Measurements from ENCODE around the gene TAX1BP1. TPM values are rescaled to one million over a fixed set of nuclear protein-coding genes. Genes with fewer than 3 reads are reported as not detected.

Gene TAX1BP1
- total RNA-seq, 6 experiments from 2014 or later, result 39.2 to 63.8 (median 47.4) TPM

- Histone ChIP-seq H3K4me1 (peaks cover 0 to 18% (median 7%) of the 10 kb centered on the region in 4 donors), H3K9me3 (no peaks in the 10 kb centered on the region), H3K27ac (no peak overlapping the region), H3K4me3 (no peak overlapping the region), H3K36me3 (peaks cover 0 to 2% (median 0%) of the 10 kb centered on the region in 4 donors), H3K27me3 (no peaks in the 10 kb centered on the region)
- no peak for ATAC-seq
- TF ChIP-seq POLR2A (IDR thresholded peaks at IDR 0.05) (no peak), CTCF (IDR thresholded peaks at IDR 0.05) (no peak)
- intact Hi-C loops (cut with DNase I), result no loop called here
- DNase-seq, result no peak
Observed at GRCh38 chr7:27779873-27780272, 39.9 kb downstream of the TAX1BP1 start.

- no peak for TF ChIP-seq CTCF (IDR thresholded peaks at IDR 0.05)
- no peak for TF ChIP-seq POLR2A (IDR thresholded peaks at IDR 0.05)
- 93% methylated on average over 2 of the region's 2 CpGs for WGBS (ENCODE audit: insufficient coverage, low coverage, low lambda C conversion rate, missing lambda C conversion rate)
- ATAC-seq, result no peak
- Histone ChIP-seq H3K27ac (no peak overlapping the region), H3K9me3 (no peaks in the 10 kb centered on the region), H3K4me3 (no peak overlapping the region), H3K4me1 (peaks cover 0 to 18% (median 7%) of the 10 kb centered on the region in 4 donors), H3K36me3 (peaks cover 0 to 12% (median 5%) of the 10 kb centered on the region in 4 donors), H3K27me3 (no peaks in the 10 kb centered on the region)
- intact Hi-C loops (cut with DNase I), result no loop called here
- no peak for DNase-seq
Observed at GRCh38 chr7:27781188-27781587, 41.2 kb downstream of the TAX1BP1 start.

GRCh38 chr7:27782849-27783248, 42.9 kb downstream of the TAX1BP1 start:
- TF ChIP-seq CTCF (IDR thresholded peaks at IDR 0.05) (no peak), POLR2A (IDR thresholded peaks at IDR 0.05) (no peak)
- whole genome bisulfite sequencing (ENCODE audit: insufficient coverage, low coverage, low lambda C conversion rate, missing lambda C conversion rate), result 80% methylated on average over 2 of the region's 2 CpGs
- no peak for ATAC-seq
- DNase-seq, result no peak
- no peaks in the 10 kb centered on the region for H3K9me3 ChIP-seq
- H3K27me3 ChIP-seq, result no peaks in the 10 kb centered on the region
- H3K4me1 ChIP-seq, result peaks cover 0 to 10% (median 4%) of the 10 kb centered on the region in 4 donors
- H3K27ac ChIP-seq, result no peak overlapping the region
- intact Hi-C loops (cut with DNase I), result no loop called here
- no peak overlapping the region for H3K4me3 ChIP-seq
- H3K36me3 ChIP-seq, result peaks cover 0 to 20% (median 8%) of the 10 kb centered on the region in 4 donors

DNA sequence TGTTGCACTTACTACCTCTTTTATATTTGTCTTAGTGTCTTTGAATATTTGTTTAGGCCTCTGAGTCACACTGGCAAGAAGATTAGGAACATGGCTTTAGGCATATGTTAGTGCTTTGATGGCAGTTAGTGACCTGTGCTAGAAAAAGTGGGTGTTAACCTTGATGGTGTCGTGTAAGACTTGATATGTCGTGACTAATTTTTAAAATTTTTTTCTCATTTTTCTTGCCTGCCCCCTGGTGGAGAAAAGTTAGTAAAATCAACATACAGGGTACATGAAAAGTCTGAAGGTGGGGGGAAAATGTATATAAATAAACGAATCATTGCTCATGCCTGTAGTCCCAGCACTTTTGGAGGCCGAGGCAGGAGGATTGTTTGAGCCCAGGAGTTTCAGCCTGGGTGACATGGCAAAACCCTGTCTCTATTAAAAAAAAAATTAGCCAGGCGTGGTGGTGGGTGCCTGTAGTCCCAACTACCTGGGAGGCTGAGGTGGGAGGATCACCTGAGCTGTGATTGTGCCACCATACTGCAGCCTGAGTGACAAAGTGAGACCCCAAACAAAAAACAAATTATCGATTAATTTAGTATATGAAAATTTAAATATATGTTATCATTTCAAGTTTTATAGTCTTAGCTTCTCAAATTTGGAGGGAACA, 44.6 kb downstream of the TAX1BP1 start:
- no peak for DNase-seq

More for the DNA sequence above, 44.6 kb downstream of the TAX1BP1 start:
- Histone ChIP-seq H3K36me3 (peaks cover 0 to 28% (median 8%) of the 10 kb centered on the region in 4 donors), H3K4me3 (no peak overlapping the region), H3K27me3 (no peaks in the 10 kb centered on the region), H3K27ac (no peak overlapping the region), H3K4me1 (peaks cover 0 to 8% (median 4%) of the 10 kb centered on the region in 4 donors), H3K9me3 (no peaks in the 10 kb centered on the region)
- intact Hi-C loops (cut with DNase I), result no loop called here
- peak in 3 of 4 donors; percentile 28 to 91 (median 78) for ATAC-seq
- no peak for TF ChIP-seq POLR2A (IDR thresholded peaks at IDR 0.05)
- TF ChIP-seq CTCF (IDR thresholded peaks at IDR 0.05), result peak; percentile 38 to 56 (median 46)
- WGBS (ENCODE audit: insufficient coverage, low coverage, low lambda C conversion rate, missing lambda C conversion rate), result 54% methylated on average over 6 of the region's 6 CpGs
